Naive thymus-derived CD8-positive, alpha-beta T cell (primary cell): ENCODE data around the gene RNF38. TPM values are rescaled to one million over a fixed set of nuclear protein-coding genes. Genes with fewer than 3 reads are reported as not detected.
A peak's percentile ranks its signal among the peaks of the same experiment; 100 is the strongest.
"Not testable (repeated sequence)": the region's sequence is repeated elsewhere in the genome, so short reads cannot be mapped to it uniquely, and the experiment has no call there.

Source experiments
- ATAC-seq, 2 donors: fragments of 150-1000 bp; cut with Tn5 transposase in 1 of 2; sonication (Bioruptor Pico), chemical (Tn5 transposase) in 1 of 2; 1 replicate in 1 of 2; 2 replicates in 1 of 2; pipeline ENCODE4 v1.10.0; 2021; ENCODE audit warnings: mild to moderate bottlenecking in 2 of 2, moderate library complexity in 2 of 2
- POLR2A ChIA-PET: fragments of 350-600 bp; sonication (Branson Sonifier 250); formaldehyde crosslinking; loops from one replicate; lab custom pipeline; 2021; ENCODE audit warnings: antibody characterized with exemption; lab: Charles Lee
- DNase-seq, 10 donors: peaks; one replicate each; pipeline versions ENCODE4 v3.0.0 to v3.0.0-alpha.2; 2020 to 2022
- H3K27ac Mint-ChIP-seq, 10 donors: one replicate each; pipeline ENCODE4 v1.8.0; 2020 to 2022; ENCODE audit warnings: mild to moderate bottlenecking in 10 of 10, mixed read lengths in 10 of 10, moderate library complexity in 4 of 10, inconsistent platforms in 1 of 10
- H3K27me3 Mint-ChIP-seq, 5 donors: one replicate each; pipeline ENCODE4 v1.8.0; 2021 to 2022; ENCODE audit warnings: mixed read lengths in 5 of 5
- H3K36me3 Mint-ChIP-seq, 3 donors: one replicate each; pipeline ENCODE4 v1.8.0; 2020 to 2022; ENCODE audit warnings: mixed read lengths in 3 of 3, mild to moderate bottlenecking in 2 of 3, inconsistent platforms in 1 of 3
- H3K4me1 Mint-ChIP-seq, 4 donors: one replicate each; pipeline ENCODE4 v1.8.0; 2021 to 2022; ENCODE audit warnings: mixed read lengths in 4 of 4
- H3K4me3 Mint-ChIP-seq, 10 donors: one replicate each; pipeline ENCODE4 v1.8.0; 2020 to 2022; ENCODE audit warnings: mild to moderate bottlenecking in 10 of 10, mixed read lengths in 10 of 10, moderate library complexity in 6 of 10, inconsistent platforms in 1 of 10
- H3K9me3 Mint-ChIP-seq, 9 donors: one replicate each; pipeline ENCODE4 v1.8.0; 2020 to 2022; ENCODE audit warnings: mixed read lengths in 9 of 9, mild to moderate bottlenecking in 3 of 9, inconsistent platforms in 1 of 9, moderate library complexity in 1 of 9
- polyA plus RNA-seq, 3 donors: library from polyadenylated mRNA; unstranded; fragments of 300-500 nt; fragmentation: Illumina TruSeq; gene quantifications; one replicate each; pipeline ENCODE4 v1.2.3, GENCODE V29; 2021
- total RNA-seq, 8 experiments: library from RNA in 2 of 8; stranded (reverse) in 2 of 8; gene quantifications; one replicate each; pipeline ENCODE4 v1.2.3 and lab custom pipeline; 2021 to 2026

RNF38 gene
- total and polyA plus RNA-seq, 5 experiments from 2014 or later: 10.6 to 86.7 (median 23.9) TPM

- DNase-seq (no peak), ATAC-seq (no peak)
- Mint-ChIP-seq H3K9me3 (peaks cover 0 to 3% (median 0%) of the 10 kb centered on the region in 9 donors), H3K4me1 (peaks cover 0 to under 1% (median 0%) of the 10 kb centered on the region in 4 donors), H3K4me3 (no peak overlapping the region), H3K27me3 (peaks cover 0 to 15% (median 3%) of the 10 kb centered on the region in 5 donors), H3K36me3 (no peaks in the 10 kb centered on the region), H3K27ac (no peak overlapping the region)
- POLR2A ChIA-PET: no interaction called here
Measured at GRCh38 chr9:36322462-36322861, 77.6 kb downstream of the RNF38 start.

DNA sequence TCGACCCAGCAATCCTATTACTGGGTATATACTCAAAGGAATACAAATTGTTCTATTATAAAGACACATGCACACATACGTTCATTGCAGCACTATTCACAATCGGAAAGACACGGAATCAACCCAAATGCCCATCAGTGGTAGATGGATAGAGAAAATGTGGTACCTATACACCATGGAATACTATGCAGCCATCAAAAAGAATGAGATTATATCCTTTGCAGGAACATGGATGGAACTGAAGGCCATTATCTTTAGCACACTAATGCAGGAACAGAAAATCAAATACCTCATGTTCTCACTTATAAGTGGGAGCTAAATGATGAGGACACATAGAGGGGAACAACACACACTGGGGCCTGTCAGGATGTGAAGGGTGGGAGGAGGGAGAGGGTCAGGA is 78.2 kb downstream of the RNF38 start:
- DNase-seq, H3K4me1 Mint-ChIP-seq, H3K9me3 Mint-ChIP-seq, ATAC-seq, H3K27ac Mint-ChIP-seq, H3K36me3 Mint-ChIP-seq, POLR2A ChIA-PET, H3K4me3 Mint-ChIP-seq: not testable (repeated sequence)
- peaks cover 0 to 15% (median 3%) of the 10 kb centered on the region in 5 donors for H3K27me3 Mint-ChIP-seq

- H3K4me3 Mint-ChIP-seq: no peak overlapping the region
- H3K27ac Mint-ChIP-seq: no peak overlapping the region
- peaks cover 0 to 15% (median 8%) of the 10 kb centered on the region in 5 donors for H3K27me3 Mint-ChIP-seq
- DNase-seq: no peak
- ATAC-seq: no peak
- H3K36me3 Mint-ChIP-seq: no peaks in the 10 kb centered on the region
- H3K9me3 Mint-ChIP-seq: peaks cover 0 to 3% (median 0%) of the 10 kb centered on the region in 9 donors
- H3K4me1 Mint-ChIP-seq: peaks cover 0 to 1% (median 0%) of the 10 kb centered on the region in 4 donors
- POLR2A ChIA-PET: no interaction called here
Measured at GRCh38 chr9:36320466-36320865, 79.6 kb downstream of the RNF38 start.

GRCh38 chr9:36319806-36320205 is 80.3 kb downstream of the RNF38 start:
- H3K27me3 Mint-ChIP-seq: peaks cover 0 to 15% (median 8%) of the 10 kb centered on the region in 5 donors
- peaks cover 0 to 7% (median 1%) of the 10 kb centered on the region in 4 donors for H3K4me1 Mint-ChIP-seq
- no peak overlapping the region for H3K27ac Mint-ChIP-seq
- H3K36me3 Mint-ChIP-seq: no peaks in the 10 kb centered on the region
- ATAC-seq (no peak), DNase-seq (no peak)
- POLR2A ChIA-PET: interaction anchor here (1.7 kb wide), 1 partner anchor 11 kb away, joined by 4 read pairs; no protein-coding TSS in a partner anchor
- peaks cover 0 to 3% (median 0%) of the 10 kb centered on the region in 9 donors for H3K9me3 Mint-ChIP-seq
- H3K4me3 Mint-ChIP-seq: no peak overlapping the region

GRCh38 chr9:36319183-36319582 is 80.9 kb downstream of the RNF38 start:
- POLR2A ChIA-PET: interaction anchor here (1.7 kb wide), 1 partner anchor 12 kb away, joined by 4 read pairs; no protein-coding TSS in a partner anchor
- Mint-ChIP-seq H3K9me3 (peaks cover 0 to 3% (median 0%) of the 10 kb centered on the region in 9 donors), H3K4me3 (no peak overlapping the region), H3K27me3 (peaks cover 0 to 15% (median 8%) of the 10 kb centered on the region in 5 donors), H3K27ac (no peak overlapping the region), H3K4me1 (peaks cover 0 to 7% (median 1%) of the 10 kb centered on the region in 4 donors), H3K36me3 (no peaks in the 10 kb centered on the region)
- ATAC-seq: no peak
- DNase-seq: no peak

- DNase-seq: no peak
- peaks cover 0 to 7% (median 1%) of the 10 kb centered on the region in 4 donors for H3K4me1 Mint-ChIP-seq
- H3K36me3 Mint-ChIP-seq: no peaks in the 10 kb centered on the region
- POLR2A ChIA-PET: interaction anchor here (0.6 to 1.7 kb wide), 3 partner anchors 11 to 49 kb away, joined by 4 to 7 read pairs (median 5); no protein-coding TSS in a partner anchor
- ATAC-seq: no peak
- peaks cover 0 to 15% (median 8%) of the 10 kb centered on the region in 5 donors for H3K27me3 Mint-ChIP-seq
- H3K27ac Mint-ChIP-seq: no peak overlapping the region
- H3K9me3 Mint-ChIP-seq: peaks cover 0 to 3% (median 0%) of the 10 kb centered on the region in 9 donors
- no peak overlapping the region for H3K4me3 Mint-ChIP-seq
Measured at GRCh38 chr9:36318212-36318802, 81.8 kb downstream of the RNF38 start.

DNA sequence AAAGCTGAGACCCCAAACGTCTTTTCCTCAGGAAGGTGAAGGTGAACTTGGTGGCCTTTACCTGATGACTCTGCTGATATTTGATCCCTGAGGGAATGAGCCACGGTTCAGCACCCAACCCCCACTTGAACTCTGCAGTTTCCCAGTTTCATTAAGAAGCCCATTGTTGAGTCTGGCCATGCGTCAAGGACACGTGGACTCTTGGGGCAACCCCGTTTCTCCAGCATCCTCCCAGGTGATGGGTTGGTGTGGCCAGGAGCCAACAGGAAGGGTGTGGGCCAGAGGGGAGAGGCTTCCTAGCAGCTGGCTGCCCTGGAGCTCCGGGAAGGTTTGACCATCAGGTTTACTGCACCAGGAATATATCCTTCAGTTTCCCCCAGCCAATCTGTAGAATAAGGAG is 82.3 kb downstream of the RNF38 start:
- Mint-ChIP-seq H3K36me3 (no peaks in the 10 kb centered on the region), H3K27ac (no peak overlapping the region), H3K27me3 (peaks cover 0 to 15% (median 8%) of the 10 kb centered on the region in 5 donors), H3K9me3 (peaks cover 0 to 3% (median 0%) of the 10 kb centered on the region in 9 donors), H3K4me1 (peaks cover 0 to 7% (median 1%) of the 10 kb centered on the region in 4 donors), H3K4me3 (no peak overlapping the region)
- DNase-seq: no peak
- POLR2A ChIA-PET: interaction anchor here (0.6 kb wide), 1 partner anchor 11 kb away, joined by 5 read pairs; no protein-coding TSS in a partner anchor
- no peak for ATAC-seq

- H3K27ac Mint-ChIP-seq: no peak overlapping the region
- peaks cover 0 to 7% (median 1%) of the 10 kb centered on the region in 4 donors for H3K4me1 Mint-ChIP-seq
- peaks cover 0 to 1% (median 0%) of the 10 kb centered on the region in 9 donors for H3K9me3 Mint-ChIP-seq
- POLR2A ChIA-PET: no interaction called here
- ATAC-seq: no peak
- no peak overlapping the region for H3K4me3 Mint-ChIP-seq
- H3K27me3 Mint-ChIP-seq: peaks cover 0 to 15% (median 7%) of the 10 kb centered on the region in 5 donors
- H3K36me3 Mint-ChIP-seq: no peaks in the 10 kb centered on the region
- no peak for DNase-seq
Measured at GRCh38 chr9:36316611-36317317, 83.3 kb downstream of the RNF38 start.

- H3K4me1 Mint-ChIP-seq: peaks cover 0 to 7% (median 1%) of the 10 kb centered on the region in 4 donors
- H3K27ac Mint-ChIP-seq: no peak overlapping the region
- no peak for ATAC-seq
- DNase-seq: no peak
- POLR2A ChIA-PET: no interaction called here
- H3K9me3 Mint-ChIP-seq: no peaks in the 10 kb centered on the region
- H3K27me3 Mint-ChIP-seq: peaks cover 0 to 15% (median 7%) of the 10 kb centered on the region in 5 donors
- no peaks in the 10 kb centered on the region for H3K36me3 Mint-ChIP-seq
- H3K4me3 Mint-ChIP-seq: no peak overlapping the region
Measured at GRCh38 chr9:36316049-36316448, 84.0 kb downstream of the RNF38 start.

GRCh38 chr9:36315283-36315682 is 84.8 kb downstream of the RNF38 start:
- H3K27ac Mint-ChIP-seq: peak overlapping the region in 1 of 10 donors; percentile 4
- no peak overlapping the region for H3K4me3 Mint-ChIP-seq

GRCh38 chr9:36314740-36315139 is 85.3 kb downstream of the RNF38 start:
- Mint-ChIP-seq H3K36me3 (no peaks in the 10 kb centered on the region), H3K4me3 (no peak overlapping the region), H3K27ac (no peak overlapping the region), H3K4me1 (peaks cover 0 to 7% (median 1%) of the 10 kb centered on the region in 4 donors), H3K27me3 (peaks cover 0 to 15% (median 6%) of the 10 kb centered on the region in 5 donors), H3K9me3 (no peaks in the 10 kb centered on the region)
- POLR2A ChIA-PET: no interaction called here
- ATAC-seq: no peak
- DNase-seq: no peak

More at GRCh38 chr9:36315283-36315682, 84.8 kb downstream of the RNF38 start:
- Mint-ChIP-seq H3K4me1 (peaks cover 0 to 7% (median 1%) of the 10 kb centered on the region in 4 donors), H3K9me3 (no peaks in the 10 kb centered on the region), H3K27me3 (peaks cover 0 to 15% (median 7%) of the 10 kb centered on the region in 5 donors), H3K36me3 (no peaks in the 10 kb centered on the region)
- DNase-seq (no peak), ATAC-seq (no peak)
- POLR2A ChIA-PET: no interaction called here

DNA sequence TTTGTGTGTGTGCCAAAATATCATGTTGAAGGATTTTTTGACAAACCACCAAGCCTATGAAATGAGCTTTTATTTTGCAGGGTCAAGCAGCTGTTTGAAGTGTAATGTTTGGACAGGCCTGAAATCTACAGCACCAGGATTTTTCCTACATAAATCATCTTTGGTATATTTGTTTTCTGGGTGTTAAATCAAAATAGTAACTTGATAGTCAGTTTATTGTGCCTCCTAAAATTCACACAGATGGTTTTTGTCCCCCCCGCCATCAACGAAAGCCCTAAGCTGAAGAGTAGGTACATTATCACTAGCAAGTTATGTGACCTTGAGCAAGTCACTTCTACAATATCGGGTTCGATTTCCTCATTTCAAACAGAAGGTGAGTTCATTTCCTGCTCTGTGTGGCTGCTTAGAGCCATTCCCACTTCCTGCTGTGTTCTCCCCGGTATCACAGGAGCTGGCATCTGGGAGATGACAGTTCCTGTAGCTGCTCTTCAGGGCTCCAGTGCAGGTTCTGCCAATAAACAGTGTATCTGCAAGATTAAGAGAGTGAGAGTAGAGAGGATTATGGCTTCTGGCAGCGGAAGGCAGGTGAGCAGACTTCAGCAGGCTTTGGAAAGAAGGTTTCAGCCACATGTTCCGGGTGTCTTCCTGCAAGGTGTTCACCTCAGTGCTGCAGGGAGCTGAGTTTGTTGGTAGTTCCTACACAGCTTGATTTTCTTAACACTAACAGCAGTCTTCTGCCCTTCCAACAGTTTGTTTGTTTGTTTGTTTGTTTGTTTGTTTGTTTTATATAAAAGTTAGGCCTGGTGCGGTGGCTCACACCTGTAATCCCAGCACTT is 93.4 kb downstream of the RNF38 start:
- peaks cover 6 to 13% (median 9%) of the 10 kb centered on the region in 4 donors for H3K4me1 Mint-ChIP-seq
- peak overlapping the region in 5 of 10 donors; percentile 38 to 63 (median 51) for H3K4me3 Mint-ChIP-seq
- no peaks in the 10 kb centered on the region for H3K36me3 Mint-ChIP-seq
- H3K27ac Mint-ChIP-seq: peak overlapping the region in 8 of 10 donors; percentile 21 to 83 (median 56)
- DNase-seq: no peak
- POLR2A ChIA-PET: interaction anchor here (0.6 to 0.7 kb wide), 2 partner anchors 11 to 35 kb away, joined by 3 to 5 read pairs; no protein-coding TSS in a partner anchor
- no peaks in the 10 kb centered on the region for H3K9me3 Mint-ChIP-seq
- H3K27me3 Mint-ChIP-seq: no peaks in the 10 kb centered on the region
- no peak for ATAC-seq
